H1 (cell line): Measurements from ENCODE around the gene TIMM23. TPM values are rescaled to one million over a fixed set of nuclear protein-coding genes. Genes with fewer than 3 reads are reported as not detected.

Source experiments
- CTCF ChIA-PET: fragments of 300-600 bp; sonication (Branson Sonifier 250); formaldehyde crosslinking; loops from one replicate; lab custom pipeline; 2021; ENCODE audit not compliant: partially characterized antibody; lab: Charles Lee
- POLR2A ChIA-PET: fragments of 300-600 bp; sonication (Branson Sonifier 250); formaldehyde crosslinking; loops from one replicate; lab custom pipeline; 2021; ENCODE audit warnings: inconsistent platforms; ENCODE audit not compliant: partially characterized antibody; lab: Charles Lee
- DNase-seq, 2 experiments: peaks; one replicate each; pipeline versions ENCODE4 v3.0.0 to v3.0.0-alpha.2; 2010 to 2022; ENCODE audit warnings: low spot score in 2 of 2, low read depth in 1 of 2, mixed read lengths in 1 of 2
- FAIRE-seq: peaks from 2 replicates; lab custom pipeline; 2011; peaks lifted over from hg19 to GRCh38; lab: Jason Lieb, UNC
- H2AFZ ChIP-seq: 2 replicates; pipeline ENCODE4 v1.8.1; 2012; ENCODE audit warnings: low read length, inconsistent platforms
- H2AK5ac ChIP-seq: 2 replicates; pipeline ENCODE4 v1.6.1; 2013; ENCODE audit warnings: low read depth, low read length
- H2BK120ac ChIP-seq: replicated peaks from 2 replicates; pipeline ENCODE3; 2013; ENCODE audit warnings: low read depth, low read length, inconsistent platforms
- H2BK12ac ChIP-seq: 2 replicates; pipeline ENCODE4 v1.6.1; 2013; ENCODE audit warnings: low read depth, low read length
- H2BK15ac ChIP-seq: 2 replicates; pipeline ENCODE4 v1.6.1; 2013; ENCODE audit warnings: low read length
- H2BK20ac ChIP-seq: 2 replicates; pipeline ENCODE4 v1.6.1; 2013; ENCODE audit warnings: low read length
- H2BK5ac ChIP-seq: 2 replicates; pipeline ENCODE4 v1.6.1; 2013; ENCODE audit warnings: low read depth, low read length
- H3K14ac ChIP-seq: 2 replicates; pipeline ENCODE4 v1.6.1; 2013; ENCODE audit warnings: inconsistent platforms; ENCODE audit not compliant: insufficient read length
- H3K18ac ChIP-seq: 2 replicates; pipeline ENCODE4 v1.6.1; 2013; ENCODE audit warnings: low read length; ENCODE audit errors: extremely low read depth
- H3K23ac ChIP-seq: 2 replicates; pipeline ENCODE4 v1.6.1; 2013; ENCODE audit warnings: inconsistent platforms; ENCODE audit not compliant: insufficient read length
- H3K23me2 ChIP-seq: 2 replicates; pipeline ENCODE4 v1.6.1; 2013; ENCODE audit warnings: low read depth, low read length
- H3K27ac ChIP-seq: 2 replicates; pipeline ENCODE4 v1.6.1; 2011; ENCODE audit warnings: low read depth, low read length, inconsistent platforms
- H3K27me3 ChIP-seq, 4 experiments: replicated peaks in 1 of 4; 1 replicate in 1 of 4; 2 replicates in 3 of 4; pipeline versions ENCODE4 v1.6.1 to v1.8.1; 2011 to 2013; ENCODE audit warnings: low read length in 3 of 4, mild to moderate bottlenecking in 3 of 4, inconsistent platforms in 2 of 4, mixed read lengths in 2 of 4, moderate library complexity in 1 of 4; ENCODE audit not compliant: control insufficient read depth in 3 of 4, insufficient read depth in 3 of 4; ENCODE audit errors: extremely low read depth in 1 of 4
- H3K36me3 ChIP-seq, 4 experiments: 2 replicates each; pipeline versions ENCODE4 v1.6.1 to v1.8.1; 2011 to 2013; ENCODE audit warnings: mild to moderate bottlenecking in 4 of 4, low read length in 3 of 4, moderate library complexity in 2 of 4, control low read depth in 1 of 4, inconsistent platforms in 1 of 4; ENCODE audit not compliant: insufficient read depth in 4 of 4, control insufficient read depth in 2 of 4
- H3K4ac ChIP-seq: replicated peaks from 2 replicates; pipeline ENCODE3; 2013; ENCODE audit warnings: low read length, low read depth, mixed read lengths, inconsistent platforms; ENCODE audit not compliant: insufficient read length
- H3K4me1 ChIP-seq, 4 experiments: replicated peaks in 1 of 4; 1 replicate in 1 of 4; 2 replicates in 3 of 4; pipeline versions ENCODE4 v1.6.1 to v1.8.1; 2011 to 2013; ENCODE audit warnings: low read length in 3 of 4, inconsistent platforms in 2 of 4, mixed read lengths in 1 of 4; ENCODE audit not compliant: insufficient read depth in 4 of 4, control insufficient read depth in 3 of 4
- H3K4me2 ChIP-seq, 2 experiments: 2 replicates each; pipeline versions ENCODE4 v1.6.1 to v1.8.1; 2011 to 2013; ENCODE audit warnings: low read depth in 2 of 2, low read length in 2 of 2, control low read depth in 1 of 2, inconsistent platforms in 1 of 2, mild to moderate bottlenecking in 1 of 2; ENCODE audit not compliant: insufficient read depth in 1 of 2
- H3K4me3 ChIP-seq, 4 experiments: fragments of 200-600, 300-600 bp in 1 of 4; sonication (generic), shearing (Covaris generic), sonication (Bioruptor Twin) in 1 of 4; 2 replicates each; pipeline versions ENCODE4 v1.5.1 to v1.8.1; 2011 to 2016; ENCODE audit warnings: low read length in 4 of 4, low read depth in 3 of 4, control low read depth in 2 of 4, inconsistent platforms in 2 of 4, mild to moderate bottlenecking in 2 of 4, mixed read lengths in 1 of 4, moderate library complexity in 1 of 4; ENCODE audit not compliant: insufficient read depth in 2 of 4; ENCODE audit errors: extremely low read depth in 1 of 4
- H3K56ac ChIP-seq: replicated peaks from 2 replicates; pipeline ENCODE3; 2013; ENCODE audit warnings: low read depth, mild to moderate bottlenecking, mixed read lengths, low read length, inconsistent platforms; ENCODE audit not compliant: insufficient read length
- H3K79me1 ChIP-seq: 2 replicates; pipeline ENCODE4 v1.6.1; 2013; ENCODE audit warnings: low read depth, low read length, control low read depth
- H3K79me2 ChIP-seq, 2 experiments: 2 replicates each; pipeline versions ENCODE4 v1.6.1 to v1.8.1; 2012 to 2013; ENCODE audit warnings: low read length in 2 of 2, mild to moderate bottlenecking in 2 of 2, inconsistent platforms in 1 of 2; ENCODE audit not compliant: insufficient read depth in 2 of 2, control insufficient read depth in 1 of 2
- H3K9ac ChIP-seq, 4 experiments: replicated peaks in 1 of 4; 1 replicate in 1 of 4; 2 replicates in 3 of 4; pipeline versions ENCODE4 v1.6.1 to v1.8.1; 2011 to 2013; ENCODE audit warnings: low read depth in 3 of 4, low read length in 3 of 4, control low read depth in 2 of 4, mild to moderate bottlenecking in 2 of 4, moderate library complexity in 2 of 4, inconsistent platforms in 1 of 4; ENCODE audit errors: extremely low read depth in 1 of 4
- H3K9me3 ChIP-seq, 2 experiments: 2 replicates each; pipeline versions ENCODE4 v1.6.1 to v1.8.1; 2012 to 2013; ENCODE audit warnings: mild to moderate bottlenecking in 2 of 2, moderate library complexity in 2 of 2, control low read depth in 1 of 2, inconsistent platforms in 1 of 2, low read depth in 1 of 2, low read length in 1 of 2, mixed read lengths in 1 of 2; ENCODE audit not compliant: insufficient read depth in 2 of 2
- H4K20me1 ChIP-seq, 2 experiments: replicated peaks in 1 of 2; 2 replicates each; pipeline versions ENCODE3 to v1.8.1; 2011 to 2013; ENCODE audit warnings: inconsistent platforms in 2 of 2, low read length in 2 of 2, mild to moderate bottlenecking in 1 of 2; ENCODE audit not compliant: insufficient read depth in 2 of 2, control insufficient read depth in 1 of 2
- H4K5ac ChIP-seq: 2 replicates; pipeline ENCODE4 v1.6.1; 2013; ENCODE audit warnings: low read length, low read depth, mixed read lengths, inconsistent platforms; ENCODE audit not compliant: insufficient read length
- H4K8ac ChIP-seq: 2 replicates; pipeline ENCODE4 v1.8.0; 2013; ENCODE audit warnings: mild to moderate bottlenecking, moderate library complexity, low read length, inconsistent platforms; ENCODE audit not compliant: insufficient read depth; ENCODE audit errors: extremely low read depth
- H4K91ac ChIP-seq: replicated peaks from 2 replicates; pipeline ENCODE3; 2013; ENCODE audit warnings: low read length, mixed read lengths, inconsistent platforms; ENCODE audit not compliant: insufficient read length
- BACH1 ChIP-seq: IDR thresholded peaks from 2 replicates; pipeline ENCODE4 v1.6.1; 2012; ENCODE audit warnings: low read length, improper control_type of control experiment
- BCL11A ChIP-seq, 2 experiments: IDR thresholded peaks; one replicate each; pipeline ENCODE4 v1.6.1; 2011; ENCODE audit warnings: low read depth in 2 of 2, low read length in 2 of 2, mild to moderate bottlenecking in 2 of 2
- CEBPB ChIP-seq: IDR thresholded peaks from 2 replicates; pipeline ENCODE4 v1.6.1; 2012; ENCODE audit warnings: low read depth, low read length
- CHD1 ChIP-seq: IDR thresholded peaks from 2 replicates; pipeline ENCODE4 v1.6.1; 2012; ENCODE audit warnings: low read depth, low read length, improper control_type of control experiment
- HDAC6 ChIP-seq: IDR thresholded peaks from one replicate; pipeline ENCODE4 v1.7.1; 2012; ENCODE audit warnings: low read depth, mild to moderate bottlenecking, inconsistent platforms, low read length, moderate library complexity
- KDM1A ChIP-seq: fragments of 200-600, 300-600 bp; sonication (generic); IDR thresholded peaks from 2 replicates; pipeline ENCODE4 v1.7.1; 2016; ENCODE audit warnings: mild to moderate bottlenecking, low read length, borderline replicate concordance
- RBBP5 ChIP-seq: IDR thresholded peaks from 2 replicates; pipeline ENCODE4 v1.7.1; 2012; ENCODE audit warnings: low read depth, mild to moderate bottlenecking, inconsistent platforms, low read length, moderate library complexity, borderline replicate concordance
- RNF2 ChIP-seq: fragments of 200-900, 300-1000 bp; sonication (generic); IDR thresholded peaks from 2 replicates; pipeline ENCODE4 v1.7.1; 2016; ENCODE audit warnings: borderline replicate concordance, low read depth, mild to moderate bottlenecking, antibody characterized with exemption, low read length; ENCODE audit not compliant: poor library complexity, severe bottlenecking; ENCODE audit errors: missing control alignments
- SP1 ChIP-seq: IDR thresholded peaks from 2 replicates; pipeline ENCODE4 v1.6.1; 2011; ENCODE audit warnings: low read depth, low read length
- WGBS, 2 experiments: shearing (Covaris generic) in 1 of 2; methylation state at CpG; one replicate each; pipeline versions ENCODE4 v1.1.6 to v1.1.7; 2013 to 2015; ENCODE audit warnings: low lambda C conversion rate in 2 of 2, mixed read lengths in 2 of 2, inconsistent platforms in 1 of 2, low coverage in 1 of 2, missing lambda C conversion rate in 1 of 2; ENCODE audit not compliant: insufficient replicate concordance in 2 of 2, insufficient coverage in 1 of 2, insufficient read length in 1 of 2; ENCODE audit errors: extremely low coverage in 1 of 2, missing lambda C conversion rate in 1 of 2; 5-methylcytosine and 5-hydroxymethylcytosine counted together
- polyA plus RNA-seq, 7 experiments: library from polyadenylated mRNA; depleted of rRNA in 3 of 7; stranded (reverse) in 5 of 7; unstranded in 2 of 7; fragments of >200 nt in 5 of 7; fragments of 200-250 nt in 2 of 7; gene quantifications; 1 replicate in 5 of 7; 2 replicates in 1 of 7; 4 replicates in 1 of 7; pipeline versions ENCODE4 v1.2.1 to v1.2.3, GENCODE V29; 2011 to 2013; ENCODE audit warnings: missing spikeins in 2 of 7, mixed read lengths in 2 of 7
- total RNA-seq: library from RNA; stranded (reverse); fragmentation: NEBNext Ultra II Directional; extraction: Animal tissue kit (Norgen Biotek cat#: 25700); gene quantifications from 2 replicates; pipeline ENCODE4 v1.2.1, GENCODE V29; 2021
- TF ChIP-seq, protein P1 (sequence below): IDR thresholded peaks from 2 replicates; pipeline ENCODE4 v1.6.1; 2011; ENCODE audit warnings: low read length, improper control_type of control experiment
- TF ChIP-seq, protein P2 (sequence below): IDR thresholded peaks from 2 replicates; pipeline ENCODE4 v1.6.1; 2011; ENCODE audit warnings: low read depth, mild to moderate bottlenecking, low read length; ENCODE audit not compliant: insufficient read depth

TIMM23 gene
- total and polyA plus RNA-seq, 2 of the 8 experiments (the other 6 are each of a cell fraction or from before 2014, with no cell fraction given), result 101 to 130 TPM

DNA sequence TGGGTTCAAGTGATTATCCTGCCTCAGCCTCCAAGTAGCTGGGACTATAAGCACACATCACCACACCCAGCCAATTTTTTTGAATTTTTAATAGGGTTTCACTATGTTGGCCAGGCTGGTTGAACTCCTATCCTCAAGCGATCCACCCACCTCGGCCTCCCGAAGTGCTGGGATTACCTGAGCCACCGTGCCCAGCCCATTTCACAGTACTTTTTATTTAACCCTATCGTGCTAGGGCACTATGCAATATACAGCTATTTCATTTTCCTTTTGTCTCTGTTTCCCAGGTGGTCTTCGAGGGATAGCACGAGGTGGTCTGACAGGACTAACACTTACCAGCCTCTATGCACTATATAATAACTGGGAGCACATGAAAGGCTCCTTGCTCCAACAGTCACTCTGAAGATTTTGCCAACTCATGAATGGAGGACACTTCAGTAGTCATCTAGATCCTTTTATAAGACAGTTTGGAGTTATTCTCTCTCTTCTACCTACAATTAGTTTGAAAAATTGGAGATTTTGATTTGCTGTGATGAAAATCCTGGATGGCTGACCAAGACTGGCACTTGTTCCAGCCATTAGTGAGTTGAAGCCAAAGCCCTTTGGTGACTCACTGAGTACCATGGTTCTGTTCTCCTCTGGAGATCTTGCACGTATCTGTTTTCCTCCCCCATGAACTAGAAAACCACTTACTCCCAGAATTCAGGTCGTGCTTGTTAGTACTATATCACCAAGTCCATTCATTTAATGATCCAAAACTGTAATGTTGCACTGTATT lies 30.8 kb downstream of the TIMM23 start:
- Histone ChIP-seq H3K18ac (no peak overlapping the region), H4K5ac (no peak overlapping the region), H3K4me3 (no peak overlapping the region), H2AK5ac (no peak overlapping the region), H2BK120ac (no peak overlapping the region), H3K27me3 (no peaks in the 10 kb centered on the region), H3K4me1 (peaks cover 0 to 3% (median 0%) of the 10 kb centered on the region in 4 experiments; a peak in 2 of 7 replicates), H3K56ac (no peak overlapping the region), H3K27ac (no peak overlapping the region), H3K9ac (no peak overlapping the region), H4K91ac (no peak overlapping the region), H2BK5ac (no peak overlapping the region), H3K23me2 (no peaks in the 10 kb centered on the region), H3K79me2 (no peaks in the 10 kb centered on the region), H3K79me1 (no peaks in the 10 kb centered on the region; the same call in 1 of the 2 replicates), H3K36me3 (peaks cover 17 to 70% (median 37%) of the 10 kb centered on the region in 4 experiments), H3K9me3 (no peaks in the 10 kb centered on the region), H4K8ac (no peak overlapping the region), H3K4me2 (no peak overlapping the region), H2AFZ (no peak overlapping the region), H3K23ac (no peak overlapping the region), H4K20me1 (no peaks in the 10 kb centered on the region), H2BK15ac (no peak overlapping the region), H2BK20ac (no peak overlapping the region), H3K14ac (no peak overlapping the region), H2BK12ac (no peak overlapping the region), H3K4ac (no peak overlapping the region)
- DNase-seq (no peak), FAIRE-seq (no peak)
- WGBS, 2 experiments, result 92% methylated on average over 9 of the region's 9 CpGs; no CpG with 5 or more reads in 1 of the 2 experiments
- POLR2A ChIA-PET, result no interaction called here
- CTCF ChIA-PET, result interaction anchor here (0.7 kb wide), 1 partner anchor 27 kb away, joined by 3 read pairs; the partner anchor contains the start of gene NCOA4
- TF ChIP-seq RBBP5, result no peak
- no peak for TF ChIP-seq CEBPB
- TF ChIP-seq, protein P1, sequence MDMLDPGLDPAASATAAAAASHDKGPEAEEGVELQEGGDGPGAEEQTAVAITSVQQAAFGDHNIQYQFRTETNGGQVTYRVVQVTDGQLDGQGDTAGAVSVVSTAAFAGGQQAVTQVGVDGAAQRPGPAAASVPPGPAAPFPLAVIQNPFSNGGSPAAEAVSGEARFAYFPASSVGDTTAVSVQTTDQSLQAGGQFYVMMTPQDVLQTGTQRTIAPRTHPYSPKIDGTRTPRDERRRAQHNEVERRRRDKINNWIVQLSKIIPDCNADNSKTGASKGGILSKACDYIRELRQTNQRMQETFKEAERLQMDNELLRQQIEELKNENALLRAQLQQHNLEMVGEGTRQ, result no peak
- TF ChIP-seq, protein P2, sequence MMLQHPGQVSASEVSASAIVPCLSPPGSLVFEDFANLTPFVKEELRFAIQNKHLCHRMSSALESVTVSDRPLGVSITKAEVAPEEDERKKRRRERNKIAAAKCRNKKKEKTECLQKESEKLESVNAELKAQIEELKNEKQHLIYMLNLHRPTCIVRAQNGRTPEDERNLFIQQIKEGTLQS, result no peak
- TF ChIP-seq CHD1, result no peak
- no peak for TF ChIP-seq RNF2
- TF ChIP-seq BCL11A (IDR thresholded peaks at IDR 0.05; ENCODE audit: low read depth in 2 of 2, low read length in 2 of 2), result no peak
- no peak for TF ChIP-seq BACH1
- no peak for TF ChIP-seq SP1
- TF ChIP-seq KDM1A, result no peak
- TF ChIP-seq HDAC6, result no peak
